ENCODE measurements around the gene BAZ1B. TPM values are rescaled to one million over a fixed set of nuclear protein-coding genes. Genes with fewer than 3 reads are reported as not detected.

BAZ1B gene
- polyA plus RNA-seq, 1 donor from 2014 or later: 35.0 TPM

DNA sequence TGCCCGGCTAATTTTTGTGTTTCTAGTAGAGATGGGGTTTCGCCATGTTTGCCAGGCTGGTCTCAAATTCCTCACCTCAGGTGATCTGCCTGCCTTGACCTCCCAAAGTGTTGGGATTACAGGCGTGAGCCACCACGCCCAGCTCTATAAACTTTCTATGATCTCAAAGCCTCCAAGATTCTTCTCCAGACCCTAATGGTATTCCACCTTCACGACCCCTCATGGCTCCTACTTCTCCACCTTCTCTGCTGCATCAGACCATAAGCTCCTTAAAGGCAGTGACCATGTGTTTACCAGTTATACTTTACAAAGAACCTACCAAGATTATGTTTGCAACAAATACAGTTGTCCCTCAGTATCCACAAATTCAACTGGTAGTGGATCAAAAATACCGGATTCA, 10.1 kb upstream of the BAZ1B start:
- H3K4me2 ChIP-seq (ENCODE audit: low read length): no peak overlapping the region
- no peaks in the 10 kb centered on the region for H3F3A ChIP-seq (ENCODE audit: insufficient read depth, low read length, poor library complexity, severe bottlenecking)
- no peaks in the 10 kb centered on the region for H3K9me3 ChIP-seq (ENCODE audit: low read length)
- no peaks in the 10 kb centered on the region for H3K27me3 ChIP-seq (ENCODE audit: insufficient read depth, low read depth, low read length)
- H3K27ac ChIP-seq (ENCODE audit: low read length): no peak overlapping the region
- TF ChIP-seq EP300 (conservative IDR thresholded peaks at IDR 0.05; ENCODE audit: poor library complexity, severe bottlenecking): no peak
- TF ChIP-seq POLR2AphosphoS5 (IDR thresholded peaks at IDR 0.05): no peak
- TF ChIP-seq MXI1 (conservative IDR thresholded peaks at IDR 0.05; ENCODE audit: poor library complexity, severe bottlenecking): no peak
- no peak for TF ChIP-seq SMC3 (conservative IDR thresholded peaks at IDR 0.05; ENCODE audit: poor library complexity)
- H3K79me2 ChIP-seq (replicated peaks; ENCODE audit: insufficient read depth, low read length): no peaks in the 10 kb centered on the region
- no peak overlapping the region for H3K4me3 ChIP-seq (ENCODE audit: low read length)
- H2AFZ ChIP-seq (ENCODE audit: low read depth, low read length): no peak overlapping the region
- H3K9me2 ChIP-seq (ENCODE audit: insufficient read depth, low read length): no peaks in the 10 kb centered on the region
- no peaks in the 10 kb centered on the region for H4K20me1 ChIP-seq (ENCODE audit: insufficient read depth)
- H3K9ac ChIP-seq (ENCODE audit: low read length): no peak overlapping the region
- H3K36me3 ChIP-seq (ENCODE audit: insufficient read depth, low read length): no peaks in the 10 kb centered on the region

DNA sequence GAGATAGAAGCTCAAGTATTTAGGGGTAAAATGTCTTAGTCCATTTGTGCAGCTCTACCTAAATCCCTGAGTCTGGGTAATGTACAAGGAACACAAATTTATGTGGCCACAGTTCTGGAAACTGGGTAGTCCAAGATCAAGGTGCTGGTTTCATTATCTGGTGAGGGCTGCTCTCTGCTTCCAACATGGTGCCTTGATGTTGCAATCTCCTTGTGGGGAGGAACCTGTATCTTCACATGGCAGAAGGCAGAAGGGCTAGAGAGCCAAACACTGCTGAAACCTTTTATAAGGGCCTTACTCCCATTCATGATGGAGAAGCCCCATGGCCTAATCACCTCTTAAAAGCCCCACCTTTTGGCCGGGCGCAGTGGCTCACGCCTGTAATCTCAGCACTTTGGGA, 8.7 kb upstream of the BAZ1B start:
- no peak overlapping the region for H3K4me3 ChIP-seq (ENCODE audit: low read length)
- no peaks in the 10 kb centered on the region for H3K9me2 ChIP-seq (ENCODE audit: insufficient read depth, low read length)
- no peak overlapping the region for H2AFZ ChIP-seq (ENCODE audit: low read depth, low read length)
- H3K27me3 ChIP-seq (ENCODE audit: insufficient read depth, low read depth, low read length): no peaks in the 10 kb centered on the region
- H3K9me3 ChIP-seq (ENCODE audit: low read length): no peaks in the 10 kb centered on the region
- no peak overlapping the region for H3K27ac ChIP-seq (ENCODE audit: low read length)
- no peaks in the 10 kb centered on the region for H3F3A ChIP-seq (ENCODE audit: insufficient read depth, low read length, poor library complexity, severe bottlenecking)
- H3K4me2 ChIP-seq (ENCODE audit: low read length): no peak overlapping the region
- no peak for TF ChIP-seq MXI1 (conservative IDR thresholded peaks at IDR 0.05; ENCODE audit: poor library complexity, severe bottlenecking)
- TF ChIP-seq RAD21 (conservative IDR thresholded peaks at IDR 0.05): no peak
- TF ChIP-seq POLR2AphosphoS5 (IDR thresholded peaks at IDR 0.05): no peak
- TF ChIP-seq EP300 (conservative IDR thresholded peaks at IDR 0.05; ENCODE audit: poor library complexity, severe bottlenecking): no peak
- TF ChIP-seq TAF1 (IDR thresholded peaks at IDR 0.05; ENCODE audit: low read depth): no peak
- no peak for TF ChIP-seq EZH2 (IDR thresholded peaks at IDR 0.05; ENCODE audit: borderline replicate concordance, insufficient read depth, low read length, poor library complexity, severe bottlenecking)
- TF ChIP-seq, protein P1, sequence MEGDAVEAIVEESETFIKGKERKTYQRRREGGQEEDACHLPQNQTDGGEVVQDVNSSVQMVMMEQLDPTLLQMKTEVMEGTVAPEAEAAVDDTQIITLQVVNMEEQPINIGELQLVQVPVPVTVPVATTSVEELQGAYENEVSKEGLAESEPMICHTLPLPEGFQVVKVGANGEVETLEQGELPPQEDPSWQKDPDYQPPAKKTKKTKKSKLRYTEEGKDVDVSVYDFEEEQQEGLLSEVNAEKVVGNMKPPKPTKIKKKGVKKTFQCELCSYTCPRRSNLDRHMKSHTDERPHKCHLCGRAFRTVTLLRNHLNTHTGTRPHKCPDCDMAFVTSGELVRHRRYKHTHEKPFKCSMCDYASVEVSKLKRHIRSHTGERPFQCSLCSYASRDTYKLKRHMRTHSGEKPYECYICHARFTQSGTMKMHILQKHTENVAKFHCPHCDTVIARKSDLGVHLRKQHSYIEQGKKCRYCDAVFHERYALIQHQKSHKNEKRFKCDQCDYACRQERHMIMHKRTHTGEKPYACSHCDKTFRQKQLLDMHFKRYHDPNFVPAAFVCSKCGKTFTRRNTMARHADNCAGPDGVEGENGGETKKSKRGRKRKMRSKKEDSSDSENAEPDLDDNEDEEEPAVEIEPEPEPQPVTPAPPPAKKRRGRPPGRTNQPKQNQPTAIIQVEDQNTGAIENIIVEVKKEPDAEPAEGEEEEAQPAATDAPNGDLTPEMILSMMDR (IDR thresholded peaks at IDR 0.05; ENCODE audit: poor library complexity, severe bottlenecking): no peak
- TF ChIP-seq SMC3 (conservative IDR thresholded peaks at IDR 0.05; ENCODE audit: poor library complexity): no peak
- H3K9ac ChIP-seq (ENCODE audit: low read length): no peak overlapping the region
- H3K79me2 ChIP-seq (replicated peaks; ENCODE audit: insufficient read depth, low read length): no peaks in the 10 kb centered on the region
- H4K20me1 ChIP-seq (ENCODE audit: insufficient read depth): no peaks in the 10 kb centered on the region
- no peaks in the 10 kb centered on the region for H3K36me3 ChIP-seq (ENCODE audit: insufficient read depth, low read length)

DNA sequence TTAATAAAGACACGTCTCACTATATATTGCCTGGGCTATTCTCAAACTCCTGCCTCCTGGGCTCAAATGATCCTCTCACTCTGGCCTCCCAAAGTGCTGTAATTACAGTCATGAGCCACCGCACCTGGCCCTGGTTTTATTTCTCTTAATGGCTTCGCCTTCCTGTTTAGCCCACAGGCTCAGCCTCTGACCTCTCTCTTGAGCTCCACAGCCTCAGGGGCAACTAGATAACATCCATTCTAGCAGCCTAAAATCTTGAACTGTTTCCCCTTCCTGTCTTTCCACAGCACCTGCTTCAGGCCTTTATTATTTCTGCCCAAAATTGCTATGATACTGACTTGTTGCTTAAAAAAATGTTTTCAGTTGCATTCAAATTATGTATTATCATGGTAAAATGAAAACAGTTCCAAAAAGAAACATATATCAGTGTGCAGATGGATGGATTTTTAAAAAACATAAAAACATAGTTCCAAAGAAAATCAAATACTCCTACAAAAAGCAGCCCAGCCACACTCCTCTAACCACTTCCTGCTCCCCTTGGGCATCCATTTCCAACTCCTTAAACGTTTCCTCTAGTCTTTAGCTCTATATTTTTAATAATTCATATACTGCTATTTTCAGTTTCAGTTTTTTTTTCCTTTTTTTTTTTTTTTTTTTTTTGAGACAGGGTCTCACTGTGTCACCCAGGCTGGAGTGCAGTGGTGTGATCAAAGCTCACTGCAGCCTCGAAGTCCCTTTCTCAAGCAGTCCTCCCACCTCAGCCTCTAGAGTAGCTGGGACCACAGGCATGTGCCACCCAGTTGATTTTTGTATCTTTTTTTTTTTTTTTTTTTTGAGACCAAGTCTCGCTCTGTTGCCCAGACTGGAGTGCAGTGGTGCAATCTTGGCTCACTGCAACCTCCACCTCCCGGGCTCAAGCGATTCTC, 5.1 kb upstream of the BAZ1B start:
- H3K27ac ChIP-seq (ENCODE audit: low read length): no peak overlapping the region
- no peaks in the 10 kb centered on the region for H4K20me1 ChIP-seq (ENCODE audit: insufficient read depth)

More for the DNA sequence above, 5.1 kb upstream of the BAZ1B start:
- Histone ChIP-seq H2AFZ (ENCODE audit: low read depth, low read length) (no peak overlapping the region), H3K9me2 (ENCODE audit: insufficient read depth, low read length) (no peaks in the 10 kb centered on the region), H3K9me3 (ENCODE audit: low read length) (no peaks in the 10 kb centered on the region), H3K36me3 (ENCODE audit: insufficient read depth, low read length) (no peaks in the 10 kb centered on the region), H3K9ac (ENCODE audit: low read length) (no peak overlapping the region), H3F3A (ENCODE audit: insufficient read depth, low read length, poor library complexity, severe bottlenecking) (no peaks in the 10 kb centered on the region), H3K4me2 (ENCODE audit: low read length) (no peak overlapping the region), H3K4me3 (ENCODE audit: low read length) (no peak overlapping the region), H3K79me2 (replicated peaks; ENCODE audit: insufficient read depth, low read length) (no peaks in the 10 kb centered on the region), H3K27me3 (ENCODE audit: insufficient read depth, low read depth, low read length) (no peaks in the 10 kb centered on the region)
- TF ChIP-seq SMC3 (conservative IDR thresholded peaks at IDR 0.05; ENCODE audit: poor library complexity) (no peak), RAD21 (conservative IDR thresholded peaks at IDR 0.05) (no peak), EP300 (conservative IDR thresholded peaks at IDR 0.05; ENCODE audit: poor library complexity, severe bottlenecking) (no peak), POLR2AphosphoS5 (IDR thresholded peaks at IDR 0.05) (no peak), MXI1 (conservative IDR thresholded peaks at IDR 0.05; ENCODE audit: poor library complexity, severe bottlenecking) (no peak), EZH2 (IDR thresholded peaks at IDR 0.05; ENCODE audit: borderline replicate concordance, insufficient read depth, low read length, poor library complexity, severe bottlenecking) (no peak), TAF1 (IDR thresholded peaks at IDR 0.05; ENCODE audit: low read depth) (no peak)
- TF ChIP-seq, protein P2, sequence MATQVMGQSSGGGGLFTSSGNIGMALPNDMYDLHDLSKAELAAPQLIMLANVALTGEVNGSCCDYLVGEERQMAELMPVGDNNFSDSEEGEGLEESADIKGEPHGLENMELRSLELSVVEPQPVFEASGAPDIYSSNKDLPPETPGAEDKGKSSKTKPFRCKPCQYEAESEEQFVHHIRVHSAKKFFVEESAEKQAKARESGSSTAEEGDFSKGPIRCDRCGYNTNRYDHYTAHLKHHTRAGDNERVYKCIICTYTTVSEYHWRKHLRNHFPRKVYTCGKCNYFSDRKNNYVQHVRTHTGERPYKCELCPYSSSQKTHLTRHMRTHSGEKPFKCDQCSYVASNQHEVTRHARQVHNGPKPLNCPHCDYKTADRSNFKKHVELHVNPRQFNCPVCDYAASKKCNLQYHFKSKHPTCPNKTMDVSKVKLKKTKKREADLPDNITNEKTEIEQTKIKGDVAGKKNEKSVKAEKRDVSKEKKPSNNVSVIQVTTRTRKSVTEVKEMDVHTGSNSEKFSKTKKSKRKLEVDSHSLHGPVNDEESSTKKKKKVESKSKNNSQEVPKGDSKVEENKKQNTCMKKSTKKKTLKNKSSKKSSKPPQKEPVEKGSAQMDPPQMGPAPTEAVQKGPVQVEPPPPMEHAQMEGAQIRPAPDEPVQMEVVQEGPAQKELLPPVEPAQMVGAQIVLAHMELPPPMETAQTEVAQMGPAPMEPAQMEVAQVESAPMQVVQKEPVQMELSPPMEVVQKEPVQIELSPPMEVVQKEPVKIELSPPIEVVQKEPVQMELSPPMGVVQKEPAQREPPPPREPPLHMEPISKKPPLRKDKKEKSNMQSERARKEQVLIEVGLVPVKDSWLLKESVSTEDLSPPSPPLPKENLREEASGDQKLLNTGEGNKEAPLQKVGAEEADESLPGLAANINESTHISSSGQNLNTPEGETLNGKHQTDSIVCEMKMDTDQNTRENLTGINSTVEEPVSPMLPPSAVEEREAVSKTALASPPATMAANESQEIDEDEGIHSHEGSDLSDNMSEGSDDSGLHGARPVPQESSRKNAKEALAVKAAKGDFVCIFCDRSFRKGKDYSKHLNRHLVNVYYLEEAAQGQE (IDR thresholded peaks at IDR 0.05; ENCODE audit: borderline replicate concordance): no peak
- TF ChIP-seq, protein P1 (IDR thresholded peaks at IDR 0.05; ENCODE audit: poor library complexity, severe bottlenecking): no peak
